GM20431 (cell line): ENCODE data around the gene LTA.

Experiments used
- in situ Hi-C: fragments of 300-500 bp; cut with MseI, MboI; formaldehyde crosslinking; loops from one replicate; pipeline ENCODE4 v1.15.0; 2020; ENCODE audit warnings: low sequenced_read_pairs; ENCODE audit not compliant: unreplicated experiment

LTA gene

DNA sequence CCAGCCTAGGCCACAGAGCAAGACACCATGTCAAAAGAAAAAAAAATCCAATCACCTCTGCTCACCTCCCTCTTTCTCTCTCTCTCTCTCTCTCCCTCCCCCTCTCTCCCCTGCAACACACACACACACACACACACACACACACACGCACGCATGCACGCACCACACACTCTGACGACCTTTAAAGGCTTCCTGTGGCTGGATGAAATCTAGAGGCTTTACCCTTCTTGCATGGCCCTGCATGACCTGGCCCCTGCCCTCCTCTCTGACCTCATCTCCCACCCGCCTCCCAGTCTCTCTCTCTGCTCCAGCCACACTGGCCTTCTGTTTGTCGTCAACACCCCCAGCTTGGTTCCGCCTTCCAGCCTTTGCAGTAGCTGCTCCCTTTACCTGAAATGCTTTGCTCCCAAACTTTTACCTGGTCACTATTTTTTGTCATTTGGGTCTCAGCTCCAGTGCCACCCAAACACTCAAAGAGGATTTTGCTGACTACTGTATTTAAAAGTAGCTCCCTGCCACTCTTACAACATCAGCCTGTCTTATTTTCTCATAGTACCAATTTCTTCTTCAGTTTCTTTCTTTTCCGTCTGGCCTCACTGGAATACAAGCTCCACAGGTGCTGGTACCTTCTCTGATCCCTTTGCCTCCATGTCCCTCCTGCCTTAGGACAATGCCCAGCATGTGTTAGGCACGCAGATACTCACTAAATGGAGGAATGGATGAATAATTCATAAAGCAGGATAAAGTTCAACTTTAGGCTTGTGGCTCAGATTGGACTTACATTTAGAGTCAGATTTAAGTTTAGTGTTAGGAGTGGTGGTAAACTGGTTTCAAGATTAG lies 4.3 kb upstream of the LTA start:
- in situ Hi-C loops = no loop called here

DNA sequence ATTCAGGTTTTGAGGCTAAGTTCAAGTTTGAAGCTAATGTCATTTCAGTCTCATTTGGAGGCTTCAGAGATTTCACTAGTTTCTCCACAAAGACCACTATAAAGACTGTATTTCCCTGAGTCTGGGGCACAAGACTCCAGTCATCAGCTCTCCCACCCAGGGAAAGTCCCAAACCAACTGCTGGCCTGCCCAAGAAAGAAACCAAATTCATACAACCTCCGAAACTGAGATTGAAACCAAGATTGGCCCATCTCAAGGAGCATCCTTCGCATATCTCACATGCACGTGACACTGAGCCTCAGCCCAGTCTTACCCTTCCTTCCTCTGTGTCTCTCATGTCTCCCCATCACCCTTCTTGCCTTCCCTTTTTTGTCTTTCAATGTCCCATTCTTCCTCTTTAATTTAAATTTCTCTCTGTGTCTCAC lies 3.5 kb upstream of the LTA start:
- in situ Hi-C loops = no loop called here

DNA sequence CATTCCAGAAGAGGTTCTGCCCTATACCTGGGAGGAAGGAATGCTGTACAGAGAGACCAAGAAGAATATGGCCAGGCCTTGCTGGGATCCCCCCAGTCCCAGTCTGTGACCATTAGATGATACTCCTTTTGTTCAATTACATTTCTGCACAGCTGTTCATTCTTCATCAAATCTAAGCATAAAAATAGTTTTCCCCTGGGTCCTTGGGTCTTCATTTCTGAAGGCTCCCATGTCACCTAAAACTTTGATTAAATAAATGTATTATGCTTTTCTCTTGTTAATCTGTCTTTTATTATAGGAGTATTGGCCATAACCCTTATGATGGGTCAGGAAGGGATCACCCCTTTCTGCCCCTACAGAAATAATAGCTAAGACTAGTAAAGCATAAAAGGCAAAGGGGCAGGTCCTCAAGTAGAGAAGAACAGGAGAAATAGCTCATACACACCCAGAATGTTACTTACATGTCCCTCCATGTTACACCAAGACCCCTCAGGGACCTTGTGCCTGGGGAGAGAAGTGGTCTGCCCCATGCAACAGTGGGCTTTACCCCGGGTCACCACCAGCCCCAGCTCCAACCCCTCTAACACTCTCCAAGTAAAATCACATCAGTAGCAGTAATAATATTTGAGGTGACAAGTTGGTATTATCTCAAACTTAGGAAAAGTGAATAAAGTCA lies 2.1 kb upstream of the LTA start:
- in situ Hi-C loops = no loop called here

GRCh38 chr6:31573239-31574105 lies 1.4 kb downstream of the LTA start:
- in situ Hi-C loops = no loop called here

GRCh38 chr6:31574106-31575061 lies 2.3 kb downstream of the LTA start:
- in situ Hi-C loops = no loop called here

DNA sequence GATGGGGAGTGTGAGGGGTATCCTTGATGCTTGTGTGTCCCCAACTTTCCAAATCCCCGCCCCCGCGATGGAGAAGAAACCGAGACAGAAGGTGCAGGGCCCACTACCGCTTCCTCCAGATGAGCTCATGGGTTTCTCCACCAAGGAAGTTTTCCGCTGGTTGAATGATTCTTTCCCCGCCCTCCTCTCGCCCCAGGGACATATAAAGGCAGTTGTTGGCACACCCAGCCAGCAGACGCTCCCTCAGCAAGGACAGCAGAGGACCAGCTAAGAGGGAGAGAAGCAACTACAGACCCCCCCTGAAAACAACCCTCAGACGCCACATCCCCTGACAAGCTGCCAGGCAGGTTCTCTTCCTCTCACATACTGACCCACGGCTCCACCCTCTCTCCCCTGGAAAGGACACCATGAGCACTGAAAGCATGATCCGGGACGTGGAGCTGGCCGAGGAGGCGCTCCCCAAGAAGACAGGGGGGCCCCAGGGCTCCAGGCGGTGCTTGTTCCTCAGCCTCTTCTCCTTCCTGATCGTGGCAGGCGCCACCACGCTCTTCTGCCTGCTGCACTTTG lies 3.3 kb downstream of the LTA start, which contains the start of gene TNF:
TSS of gene TNF (plus strand) at position 231 of the 567 bp plus-strand sequence. CDS start at position 408, 177 bp downstream.
- in situ Hi-C loops = no loop called here

DNA sequence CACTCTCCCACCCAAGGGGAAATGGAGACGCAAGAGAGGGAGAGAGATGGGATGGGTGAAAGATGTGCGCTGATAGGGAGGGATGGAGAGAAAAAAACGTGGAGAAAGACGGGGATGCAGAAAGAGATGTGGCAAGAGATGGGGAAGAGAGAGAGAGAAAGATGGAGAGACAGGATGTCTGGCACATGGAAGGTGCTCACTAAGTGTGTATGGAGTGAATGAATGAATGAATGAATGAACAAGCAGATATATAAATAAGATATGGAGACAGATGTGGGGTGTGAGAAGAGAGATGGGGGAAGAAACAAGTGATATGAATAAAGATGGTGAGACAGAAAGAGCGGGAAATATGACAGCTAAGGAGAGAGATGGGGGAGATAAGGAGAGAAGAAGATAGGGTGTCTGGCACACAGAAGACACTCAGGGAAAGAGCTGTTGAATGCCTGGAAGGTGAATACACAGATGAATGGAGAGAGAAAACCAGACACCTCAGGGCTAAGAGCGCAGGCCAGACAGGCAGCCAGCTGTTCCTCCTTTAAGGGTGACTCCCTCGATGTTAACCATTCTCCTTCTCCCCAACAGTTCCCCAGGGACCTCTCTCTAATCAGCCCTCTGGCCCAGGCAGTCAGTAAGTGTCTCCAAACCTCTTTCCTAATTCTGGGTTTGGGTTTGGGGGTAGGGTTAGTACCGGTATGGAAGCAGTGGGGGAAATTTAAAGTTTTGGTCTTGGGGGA lies 4.0 kb downstream of the LTA start:
- in situ Hi-C loops = no loop called here

- in situ Hi-C loops = no loop called here
Observed at GRCh38 chr6:31576897-31577578, 4.9 kb downstream of the LTA start.

GRCh38 chr6:31577579-31577966 lies 5.5 kb downstream of the LTA start:
- in situ Hi-C loops = no loop called here

DNA sequence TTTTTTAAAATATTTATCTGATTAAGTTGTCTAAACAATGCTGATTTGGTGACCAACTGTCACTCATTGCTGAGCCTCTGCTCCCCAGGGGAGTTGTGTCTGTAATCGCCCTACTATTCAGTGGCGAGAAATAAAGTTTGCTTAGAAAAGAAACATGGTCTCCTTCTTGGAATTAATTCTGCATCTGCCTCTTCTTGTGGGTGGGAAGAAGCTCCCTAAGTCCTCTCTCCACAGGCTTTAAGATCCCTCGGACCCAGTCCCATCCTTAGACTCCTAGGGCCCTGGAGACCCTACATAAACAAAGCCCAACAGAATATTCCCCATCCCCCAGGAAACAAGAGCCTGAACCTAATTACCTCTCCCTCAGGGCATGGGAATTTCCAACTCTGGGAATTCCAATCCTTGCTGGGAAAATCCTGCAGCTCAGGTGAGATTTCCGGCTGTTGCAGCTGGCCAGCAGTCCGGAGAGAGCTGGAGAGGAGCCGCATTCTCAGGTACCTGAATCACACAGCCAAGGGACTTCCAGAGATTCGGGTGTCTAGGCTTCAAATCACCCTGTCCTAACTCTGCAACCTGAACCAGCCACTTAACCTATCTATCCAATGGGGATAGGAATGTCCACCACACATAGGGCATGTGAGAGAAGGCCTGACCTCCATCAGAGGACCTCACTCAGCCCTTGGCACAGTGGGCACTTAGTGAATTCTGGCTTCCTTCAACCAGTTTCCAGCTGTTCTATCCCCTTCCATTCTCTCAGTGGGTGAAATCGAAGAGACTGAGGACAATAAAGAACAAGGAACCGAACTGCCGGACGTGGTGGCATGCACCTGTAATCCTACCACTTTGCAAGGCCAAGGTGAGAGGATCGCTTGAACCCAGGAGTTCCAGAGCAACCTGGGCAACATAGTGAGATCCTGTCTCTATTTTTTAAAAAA lies 6.4 kb downstream of the LTA start:
- in situ Hi-C loops = no loop called here

DNA sequence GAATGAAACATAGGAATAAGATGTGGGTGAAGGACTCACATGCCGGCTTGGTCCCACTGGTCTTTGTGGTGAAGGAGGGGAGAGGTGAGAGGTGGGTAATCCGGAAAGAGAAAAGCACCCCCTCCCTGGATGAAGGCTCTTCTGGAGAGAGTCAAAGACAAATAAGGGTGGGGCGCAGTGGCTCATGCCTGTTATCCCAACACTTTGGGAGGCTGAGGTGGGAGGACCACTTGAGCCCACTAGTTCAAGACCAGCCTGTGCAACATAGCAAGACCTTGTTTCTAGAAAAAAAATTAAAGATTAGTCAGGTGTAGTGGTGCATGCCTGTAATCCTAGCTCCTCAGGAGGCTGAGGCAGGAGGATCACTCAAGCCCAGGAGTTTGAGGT lies 7.0 kb downstream of the LTA start:
- in situ Hi-C loops = no loop called here

GRCh38 chr6:31579546-31580437 lies 7.7 kb downstream of the LTA start:
- in situ Hi-C loops = no loop called here

DNA sequence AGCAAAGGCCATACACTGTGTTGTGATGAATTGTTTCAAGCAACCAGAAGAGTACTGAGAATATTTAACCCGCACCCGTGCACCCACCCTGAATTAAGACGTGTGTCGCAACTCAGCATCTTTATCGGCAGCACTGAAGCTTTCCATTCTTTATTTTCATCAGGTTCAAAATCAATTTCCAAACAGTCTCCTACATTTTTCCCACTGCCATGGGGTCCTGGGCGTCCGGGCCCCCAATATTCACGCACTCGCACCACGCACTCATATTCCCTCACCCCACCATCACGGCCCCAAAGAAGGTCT lies 8.3 kb downstream of the LTA start:
- in situ Hi-C loops = no loop called here

GRCh38 chr6:31580807-31581433 lies 8.8 kb downstream of the LTA start:
- in situ Hi-C loops = no loop called here

- in situ Hi-C loops = no loop called here
Observed at GRCh38 chr6:31581434-31582229, 9.5 kb downstream of the LTA start.
